WTC11 (cell line): ENCODE measurements around the gene BABAM2. TPM values are rescaled to one million over a fixed set of nuclear protein-coding genes. Genes with fewer than 3 reads are reported as not detected.

Experiments used
- ATAC-seq: fragments of 200-7000 bp; cut with Tn5 transposase; 2 replicates; pipeline ENCODE4 v1.10.0; 2021; ENCODE audit warnings: mild to moderate bottlenecking, moderate library complexity
- CTCF ChIA-PET: fragments of 300-600 bp; sonication (Branson Sonifier 250); formaldehyde crosslinking; loops from one replicate; lab custom pipeline; 2021; ENCODE audit warnings: antibody characterized with exemption; lab: Charles Lee
- POLR2A ChIA-PET: fragments of 350-600 bp; sonication (Branson Sonifier 250); formaldehyde crosslinking; loops from one replicate; lab custom pipeline; 2021; ENCODE audit warnings: antibody characterized with exemption; lab: Charles Lee
- DNase-seq: peaks from one replicate; pipeline ENCODE4 v3.0.0; 2021; ENCODE audit warnings: low spot score
- H3K27ac Mint-ChIP-seq: 2 replicates; pipeline ENCODE4 v1.8.0; 2021; ENCODE audit warnings: mixed read lengths
- H3K27me3 Mint-ChIP-seq: 2 replicates; pipeline ENCODE4 v1.8.0; 2021; ENCODE audit warnings: low read depth, mild to moderate bottlenecking, moderate library complexity, mixed read lengths
- H3K36me3 Mint-ChIP-seq: 2 replicates; pipeline ENCODE4 v1.8.0; 2021; ENCODE audit warnings: mixed read lengths
- H3K4me1 Mint-ChIP-seq: 2 replicates; pipeline ENCODE4 v1.8.0; 2022; ENCODE audit warnings: mixed read lengths
- H3K4me3 Mint-ChIP-seq: 2 replicates; pipeline ENCODE4 v1.8.0; 2021; ENCODE audit warnings: mild to moderate bottlenecking, moderate library complexity, mixed read lengths
- H3K9me3 Mint-ChIP-seq: 2 replicates; pipeline ENCODE4 v1.8.0; 2021; ENCODE audit warnings: mixed read lengths
- ATF3 ChIP-seq: sonication (generic); formaldehyde crosslinking; conservative IDR thresholded peaks from 2 replicates; pipeline ENCODE4 v1.8.1; 2022; ENCODE audit warnings: mild to moderate bottlenecking, missing genetic modification reagents
- CREB1 ChIP-seq: sonication (generic); formaldehyde crosslinking; IDR thresholded peaks from 2 replicates; pipeline ENCODE4 v1.8.0; 2023; ENCODE audit warnings: mild to moderate bottlenecking, missing genetic modification reagents
- E2F1 ChIP-seq: sonication (generic); formaldehyde crosslinking; IDR thresholded peaks from 2 replicates; pipeline ENCODE4 v1.8.0; 2022; ENCODE audit warnings: mild to moderate bottlenecking, missing genetic modification reagents
- E2F5 ChIP-seq: sonication (generic); formaldehyde crosslinking; IDR thresholded peaks from 2 replicates; pipeline ENCODE4 v1.8.1; 2022; ENCODE audit warnings: mild to moderate bottlenecking, moderate library complexity, missing genetic modification reagents
- ELF4 ChIP-seq: sonication (generic); formaldehyde crosslinking; IDR thresholded peaks from 2 replicates; pipeline ENCODE4 v1.8.1; 2022; ENCODE audit warnings: low read depth, mild to moderate bottlenecking, moderate library complexity, missing genetic modification reagents
- ETV6 ChIP-seq: sonication (generic); formaldehyde crosslinking; IDR thresholded peaks from 2 replicates; pipeline ENCODE4 v1.8.1; 2022; ENCODE audit warnings: mild to moderate bottlenecking, missing genetic modification reagents
- FOXP1 ChIP-seq: sonication (generic); formaldehyde crosslinking; IDR thresholded peaks from 2 replicates; pipeline ENCODE4 v1.8.0; 2022; ENCODE audit warnings: missing genetic modification reagents, mild to moderate bottlenecking, moderate library complexity, borderline replicate concordance
- GABPB1 ChIP-seq: sonication (generic); formaldehyde crosslinking; IDR thresholded peaks from 2 replicates; pipeline ENCODE4 v1.8.1; 2023; ENCODE audit warnings: mild to moderate bottlenecking, missing genetic modification reagents
- GTF2I ChIP-seq: fragments of 250-450 bp; sonication (Bioruptor Pico); conservative IDR thresholded peaks from 2 replicates; pipeline ENCODE4 v1.4.0; 2021; ENCODE audit warnings: mild to moderate bottlenecking
- HMGA2 ChIP-seq: fragments of 250-450 bp; sonication (Bioruptor Pico); IDR thresholded peaks from 2 replicates; pipeline ENCODE4 v1.4.0; 2021; ENCODE audit warnings: mild to moderate bottlenecking, moderate library complexity
- JAZF1 ChIP-seq: fragments of 250-450 bp; sonication (Bioruptor Pico); IDR thresholded peaks from 2 replicates; pipeline ENCODE4 v1.9.0; 2021; ENCODE audit warnings: moderate library complexity, mild to moderate bottlenecking, inconsistent platforms
- MYBL2 ChIP-seq: sonication (generic); formaldehyde crosslinking; IDR thresholded peaks from 2 replicates; pipeline ENCODE4 v1.8.1; 2023; ENCODE audit warnings: mild to moderate bottlenecking, moderate library complexity, missing genetic modification reagents
- NFE2L1 ChIP-seq: sonication (generic); formaldehyde crosslinking; IDR thresholded peaks from 2 replicates; pipeline ENCODE4 v1.8.1; 2023; ENCODE audit warnings: missing genetic modification reagents
- NR3C1 ChIP-seq: sonication (generic); formaldehyde crosslinking; conservative IDR thresholded peaks from 2 replicates; pipeline ENCODE4 v1.8.1; 2023; ENCODE audit warnings: low read depth, mild to moderate bottlenecking, missing genetic modification reagents
- RELA ChIP-seq: sonication (generic); formaldehyde crosslinking; IDR thresholded peaks from 2 replicates; pipeline ENCODE4 v1.8.1; 2022; ENCODE audit warnings: missing genetic modification reagents, mild to moderate bottlenecking, borderline replicate concordance
- SOX15 ChIP-seq: fragments of 250-450 bp; sonication (Bioruptor Pico); IDR thresholded peaks from 2 replicates; pipeline ENCODE4 v1.9.0; 2021; ENCODE audit warnings: mild to moderate bottlenecking
- TEAD1 ChIP-seq: sonication (generic); formaldehyde crosslinking; IDR thresholded peaks from 2 replicates; pipeline ENCODE4 v1.8.0; 2022; ENCODE audit warnings: mild to moderate bottlenecking, missing genetic modification reagents
- TP53 ChIP-seq: sonication (generic); formaldehyde crosslinking; IDR thresholded peaks from 2 replicates; pipeline ENCODE4 v1.8.1; 2023; ENCODE audit warnings: mild to moderate bottlenecking, missing genetic modification reagents
- USF2 ChIP-seq: sonication (generic); formaldehyde crosslinking; IDR thresholded peaks from 2 replicates; pipeline ENCODE4 v1.8.1; 2023; ENCODE audit warnings: mild to moderate bottlenecking, missing genetic modification reagents, moderate library complexity
- ZNF219 ChIP-seq: sonication (generic); formaldehyde crosslinking; IDR thresholded peaks from 2 replicates; pipeline ENCODE4 v1.8.0; 2023; ENCODE audit warnings: missing genetic modification reagents, mild to moderate bottlenecking, borderline replicate concordance
- ZNF263 ChIP-seq: sonication (generic); formaldehyde crosslinking; IDR thresholded peaks from 2 replicates; pipeline ENCODE4 v1.8.1; 2022; ENCODE audit warnings: low read depth, mild to moderate bottlenecking, moderate library complexity, missing genetic modification reagents
- ZNF317 ChIP-seq: sonication (generic); formaldehyde crosslinking; IDR thresholded peaks from 2 replicates; pipeline ENCODE4 v1.8.1; 2023; ENCODE audit warnings: low read depth, mild to moderate bottlenecking, moderate library complexity, missing genetic modification reagents, borderline replicate concordance
- ZNF416 ChIP-seq: fragments of 250-450 bp; sonication (Bioruptor Pico); IDR thresholded peaks from 2 replicates; pipeline ENCODE4 v1.9.0; 2021; ENCODE audit warnings: mild to moderate bottlenecking, inconsistent platforms
- ZNF423 ChIP-seq: fragments of 250-450 bp; sonication (Bioruptor Pico); IDR thresholded peaks from 2 replicates; pipeline ENCODE4 v2.1.2; 2022; ENCODE audit warnings: mild to moderate bottlenecking, moderate library complexity
- ZNF532 ChIP-seq: fragments of 250-450 bp; sonication (Bioruptor Pico); IDR thresholded peaks from 2 replicates; pipeline ENCODE4 v1.9.0; 2021; ENCODE audit warnings: mild to moderate bottlenecking, borderline replicate concordance
- ZSCAN18 ChIP-seq: fragments of 250-450 bp; sonication (Bioruptor Pico); IDR thresholded peaks from 2 replicates; pipeline ENCODE4 v2.1.2; 2022; ENCODE audit warnings: mild to moderate bottlenecking, moderate library complexity
- total RNA-seq: library from RNA; stranded (reverse); gene quantifications from 3 replicates; pipeline ENCODE4 v1.2.3, GENCODE V29; 2021

The BABAM2 gene
- total RNA-seq, 1 experiment from 2014 or later: 16.5 TPM

- Mint-ChIP-seq H3K4me1 (peaks cover 23% of the 10 kb centered on the region), H3K4me3 (no peak overlapping the region), H3K9me3 (no peaks in the 10 kb centered on the region), H3K27ac (no peak overlapping the region), H3K36me3 (no peaks in the 10 kb centered on the region), H3K27me3 (peaks cover 6% of the 10 kb centered on the region; the same call in 1 of the 2 replicates)
- DNase-seq (no peak), ATAC-seq (no peak)
- ChIA-PET CTCF (no interaction called here), POLR2A (no interaction called here)
- TF ChIP-seq HMGA2 (CRISPR knock-in tag) (no peak), ELF4 (CRISPR knock-in tag) (no peak), CREB1 (no peak), RELA (CRISPR knock-in tag) (no peak), TP53 (no peak), FOXP1 (CRISPR knock-in tag) (no peak), ZNF219 (CRISPR knock-in tag) (no peak), ZSCAN18 (no peak), ATF3 (CRISPR knock-in tag) (no peak), ETV6 (CRISPR knock-in tag) (no peak), NFE2L1 (CRISPR knock-in tag) (no peak), JAZF1 (CRISPR knock-in tag) (no peak), SOX15 (CRISPR knock-in tag) (no peak), E2F5 (CRISPR knock-in tag) (no peak), ZNF317 (CRISPR knock-in tag) (no peak), MYBL2 (CRISPR knock-in tag) (no peak), GABPB1 (CRISPR knock-in tag) (no peak), TEAD1 (CRISPR knock-in tag) (no peak), GTF2I (CRISPR knock-in tag) (no peak)
Observed at GRCh38 chr2:28366496-28367282, 476.2 kb downstream of the BABAM2 start.

GRCh38 chr2:28367667-28368356 lies 477.3 kb downstream of the BABAM2 start:
- H3K4me1 Mint-ChIP-seq: peaks cover 17% of the 10 kb centered on the region
- H3K27me3 Mint-ChIP-seq: peaks cover 3% of the 10 kb centered on the region; the same call in 1 of the 2 replicates
- no peak for TF ChIP-seq USF2 (CRISPR knock-in tag)
- TF ChIP-seq FOXP1 (CRISPR knock-in tag): no peak
- no peak for TF ChIP-seq ZNF532
- no peak for TF ChIP-seq ZNF263
- TF ChIP-seq ZNF317 (CRISPR knock-in tag): no peak
- no peak for TF ChIP-seq E2F1 (CRISPR knock-in tag)
- no peak for TF ChIP-seq NR3C1 (CRISPR knock-in tag)
- no peak for TF ChIP-seq ZNF423
- TF ChIP-seq ZNF416: no peak
- no peak overlapping the region for H3K27ac Mint-ChIP-seq
- H3K36me3 Mint-ChIP-seq: no peaks in the 10 kb centered on the region
- H3K4me3 Mint-ChIP-seq: no peak overlapping the region
- CTCF ChIA-PET: no interaction called here
- ATAC-seq (no peak), DNase-seq (no peak)
- H3K9me3 Mint-ChIP-seq: no peaks in the 10 kb centered on the region
- POLR2A ChIA-PET: no interaction called here
